Transverse colon (tissue), 4 donors: Measurements from ENCODE around the gene HIP1. TPM values are rescaled to one million over a fixed set of nuclear protein-coding genes. Genes with fewer than 3 reads are reported as not detected.
"Not testable (repeated sequence)": the region's sequence is repeated elsewhere in the genome, so short reads cannot be mapped to it uniquely, and the experiment has no call there.

Experiments used
- DNase-seq: peaks from one replicate; pipeline ENCODE4 v3.0.0-alpha.2; 2019
- H3K27ac ChIP-seq, 4 donors: fragments of 200-600 bp; sonication (generic); 2 replicates each; pipeline ENCODE4 v1.5.1; 2016 to 2018; ENCODE audit warnings: inconsistent platforms in 4 of 4
- H3K27me3 ChIP-seq: fragments of 200-600 bp; sonication (generic); 2 replicates; pipeline ENCODE4 v1.5.1; 2017; ENCODE audit warnings: inconsistent platforms
- H3K36me3 ChIP-seq, 4 donors: fragments of 200-600 bp; sonication (generic); 2 replicates each; pipeline ENCODE4 v1.5.1; 2017 to 2019; ENCODE audit warnings: inconsistent platforms in 4 of 4
- H3K4me1 ChIP-seq, 4 donors: fragments of 200-600 bp; sonication (generic); 2 replicates each; pipeline ENCODE4 v1.5.1; 2017 to 2020; ENCODE audit warnings: inconsistent platforms in 4 of 4
- H3K4me3 ChIP-seq, 4 donors: fragments of 200-600 bp; sonication (generic); 1 replicate in 1 of 4; 2 replicates in 3 of 4; pipeline versions ENCODE4 v1.5.1 to v1.6.1; 2017 to 2019; ENCODE audit warnings: inconsistent platforms in 4 of 4
- H3K9me3 ChIP-seq, 2 donors: fragments of 200-600 bp; sonication (generic); 2 replicates each; pipeline ENCODE4 v1.5.1; 2017 to 2019; ENCODE audit warnings: inconsistent platforms in 2 of 2
- EP300 ChIP-seq: sonication (generic); formaldehyde crosslinking; IDR thresholded peaks from one replicate; pipeline ENCODE4 v1.6.1; 2017; ENCODE audit warnings: antibody characterized with exemption, low read depth
- POLR2A ChIP-seq: fragments of 450-650 bp; IDR thresholded peaks from one replicate; pipeline ENCODE4 v1.6.1; 2016; ENCODE audit warnings: antibody characterized with exemption, mild to moderate bottlenecking, moderate library complexity
- POLR2AphosphoS5 ChIP-seq, 3 donors: sonication (generic); formaldehyde crosslinking; IDR thresholded peaks; one replicate each; pipeline ENCODE4 v1.6.1; 2016; ENCODE audit warnings: antibody characterized with exemption in 3 of 3
- WGBS, 2 donors: methylation state at CpG; one replicate each; pipeline ENCODE4 v1.1.5; 2018; ENCODE audit warnings: low coverage in 1 of 2; 5-methylcytosine and 5-hydroxymethylcytosine counted together
- in situ Hi-C, 4 donors: fragments of 200-750 bp; cut with MboI; loops; one replicate each; pipeline versions ENCODE4 v1.15.0 to v1.15.1; 2017; ENCODE audit warnings: low sequenced_read_pairs in 3 of 4, low pct_ligation_motif_present in 1 of 4, low pct_unique_long_range_greater_than_20kb in 1 of 4
- intact Hi-C: fragments of 100-400 bp; cut with DNase I; formaldehyde crosslinking; loops from one replicate; pipeline ENCODE4 v1.15.1; 2023; ENCODE audit warnings: low total_unique reads
- total RNA-seq, 4 donors: library from RNA; depleted of rRNA; stranded (reverse); fragments of >200 nt; gene quantifications; one replicate each; pipeline ENCODE4 v1.1.0, GENCODE V29; 2016
- TF ChIP-seq, protein P1 (sequence below), 5 experiments: fragments of 200-600 bp in 3 of 5; fragments of 450-650 bp in 2 of 5; sonication (generic) in 3 of 5; IDR thresholded peaks; 1 replicate in 2 of 5; 2 replicates in 3 of 5; pipeline ENCODE4 v1.5.1; 2016 to 2017; ENCODE audit warnings: antibody characterized with exemption in 5 of 5, inconsistent platforms in 3 of 5, mild to moderate bottlenecking in 2 of 5, moderate library complexity in 1 of 5

The HIP1 gene
- total RNA-seq = 10 to 100 TPM in 1 of 4 donors, 1 to 10 TPM in 3; 3.7 to 20.1 (median 4.7) TPM

DNA sequence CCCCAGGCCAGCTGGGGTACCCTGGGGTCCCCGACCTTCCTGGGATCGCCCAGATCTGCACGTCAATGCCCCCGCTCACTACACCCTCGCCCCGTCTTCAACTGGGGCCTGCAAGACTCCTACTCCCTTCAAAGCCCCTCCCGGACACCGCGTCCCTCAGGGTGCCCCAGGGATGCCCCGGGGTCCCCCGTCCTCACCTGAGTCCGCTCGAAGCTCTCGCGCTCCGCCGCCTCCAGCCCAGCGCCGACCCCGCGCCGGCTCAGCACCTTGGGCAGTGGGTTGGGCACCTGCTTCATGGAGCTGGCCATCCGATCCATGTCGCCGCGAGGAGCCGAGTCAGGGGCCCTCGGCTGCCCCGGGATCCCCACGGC, at the start of gene HIP1:
Gene HIP1 (minus strand): TSS at position 338 of the 371 bp plus-strand sequence. CDS start 21 bp downstream, at position 317.
- in situ Hi-C loops = no loop called here
- Histone ChIP-seq H3K27ac (peak within 1 kb of the TSS; percentile 89 to 94 (median 93)), H3K9me3 (no peaks in the 10 kb centered on the region), H3K36me3 (no peaks in the 10 kb centered on the region), H3K4me1 (peaks cover 0 to 27% (median 21%) of the 10 kb centered on the region in 4 donors), H3K4me3 (peak within 1 kb of the TSS; percentile 60 to 95 (median 86)), H3K27me3 (no peaks in the 10 kb centered on the region)
- 0% methylated on average over 20 of the region's 30 CpGs; no CpG with 5 or more reads in 1 of the 2 donors for WGBS, 2 donors
- intact Hi-C loops = no loop called here
- no peak for DNase-seq
- TF ChIP-seq POLR2AphosphoS5 (IDR thresholded peaks at IDR 0.05) (no peak), POLR2A (no peak), EP300 (no peak)
- TF ChIP-seq, protein P1, sequence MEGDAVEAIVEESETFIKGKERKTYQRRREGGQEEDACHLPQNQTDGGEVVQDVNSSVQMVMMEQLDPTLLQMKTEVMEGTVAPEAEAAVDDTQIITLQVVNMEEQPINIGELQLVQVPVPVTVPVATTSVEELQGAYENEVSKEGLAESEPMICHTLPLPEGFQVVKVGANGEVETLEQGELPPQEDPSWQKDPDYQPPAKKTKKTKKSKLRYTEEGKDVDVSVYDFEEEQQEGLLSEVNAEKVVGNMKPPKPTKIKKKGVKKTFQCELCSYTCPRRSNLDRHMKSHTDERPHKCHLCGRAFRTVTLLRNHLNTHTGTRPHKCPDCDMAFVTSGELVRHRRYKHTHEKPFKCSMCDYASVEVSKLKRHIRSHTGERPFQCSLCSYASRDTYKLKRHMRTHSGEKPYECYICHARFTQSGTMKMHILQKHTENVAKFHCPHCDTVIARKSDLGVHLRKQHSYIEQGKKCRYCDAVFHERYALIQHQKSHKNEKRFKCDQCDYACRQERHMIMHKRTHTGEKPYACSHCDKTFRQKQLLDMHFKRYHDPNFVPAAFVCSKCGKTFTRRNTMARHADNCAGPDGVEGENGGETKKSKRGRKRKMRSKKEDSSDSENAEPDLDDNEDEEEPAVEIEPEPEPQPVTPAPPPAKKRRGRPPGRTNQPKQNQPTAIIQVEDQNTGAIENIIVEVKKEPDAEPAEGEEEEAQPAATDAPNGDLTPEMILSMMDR (IDR thresholded peaks at IDR 0.05) = no peak

DNA sequence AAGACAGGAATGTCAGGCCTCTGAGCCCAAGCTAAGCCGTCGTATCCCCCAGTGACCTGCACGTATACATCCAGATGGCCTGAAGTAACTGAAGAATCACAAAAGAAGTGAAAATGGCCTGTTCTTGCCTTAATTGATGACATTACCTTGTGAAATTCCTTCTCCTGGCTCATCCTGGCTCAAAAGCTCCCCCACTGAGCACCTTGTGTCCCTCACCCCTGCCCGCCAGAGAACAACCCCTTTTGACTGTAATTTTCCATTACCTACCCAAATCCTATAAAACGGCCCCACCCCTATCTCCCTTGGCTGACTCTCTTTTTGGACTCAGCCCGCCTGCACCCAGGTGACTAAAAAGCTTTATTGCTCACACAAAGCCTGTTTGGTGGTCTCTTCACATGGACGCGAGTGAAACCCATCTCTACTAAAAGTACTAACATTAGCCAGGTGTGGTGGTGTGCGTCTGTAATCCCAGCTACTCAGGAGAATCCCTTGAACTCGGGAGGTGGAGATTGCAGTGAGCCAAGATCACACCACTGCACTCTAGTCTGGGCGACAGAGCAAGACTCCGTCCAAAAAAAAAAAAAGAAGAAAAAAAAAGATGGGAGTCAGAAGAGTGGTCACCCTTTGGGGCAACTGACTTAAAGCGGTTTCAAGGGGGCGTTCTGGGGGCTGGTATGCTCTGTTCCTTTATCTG, 49.6 kb upstream of the HIP1 start:
- intact Hi-C loops, H3K9me3 ChIP-seq, in situ Hi-C loops, H3K36me3 ChIP-seq, H3K27me3 ChIP-seq, H3K4me3 ChIP-seq, DNase-seq, H3K27ac ChIP-seq: not testable (repeated sequence)
- H3K4me1 ChIP-seq = peaks cover 0 to 16% (median 11%) of the 10 kb centered on the region in 4 donors
- 60 to 75% methylated on average over 8 to 14 of the region's 14 CpGs for WGBS, 2 donors

DNA sequence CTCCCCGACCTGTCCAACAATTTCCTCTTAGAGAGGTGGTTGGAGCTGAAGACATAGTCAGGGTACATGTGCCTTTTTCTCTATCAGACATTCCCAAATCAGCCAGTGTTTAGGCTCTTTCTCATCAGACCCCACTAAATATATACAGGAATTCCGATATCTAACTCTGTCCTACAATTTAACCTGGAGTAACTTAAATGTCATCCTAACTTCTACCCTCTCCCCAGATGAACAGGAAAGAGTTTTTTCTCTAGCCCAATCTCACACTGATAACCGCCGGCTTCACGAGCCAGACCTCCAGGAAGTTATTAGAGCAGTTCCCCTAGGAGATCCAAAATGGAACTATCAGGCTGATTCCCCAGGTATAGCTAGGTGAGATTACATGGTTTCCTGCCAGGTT, 44.3 kb upstream of the HIP1 start:
- H3K4me1 ChIP-seq, H3K9me3 ChIP-seq, H3K36me3 ChIP-seq, in situ Hi-C loops, H3K4me3 ChIP-seq, DNase-seq, intact Hi-C loops, H3K27ac ChIP-seq, H3K27me3 ChIP-seq: not testable (repeated sequence)
- WGBS, 2 donors = 90 to 100% methylated on average over 2 to 5 of the region's 5 CpGs

DNA sequence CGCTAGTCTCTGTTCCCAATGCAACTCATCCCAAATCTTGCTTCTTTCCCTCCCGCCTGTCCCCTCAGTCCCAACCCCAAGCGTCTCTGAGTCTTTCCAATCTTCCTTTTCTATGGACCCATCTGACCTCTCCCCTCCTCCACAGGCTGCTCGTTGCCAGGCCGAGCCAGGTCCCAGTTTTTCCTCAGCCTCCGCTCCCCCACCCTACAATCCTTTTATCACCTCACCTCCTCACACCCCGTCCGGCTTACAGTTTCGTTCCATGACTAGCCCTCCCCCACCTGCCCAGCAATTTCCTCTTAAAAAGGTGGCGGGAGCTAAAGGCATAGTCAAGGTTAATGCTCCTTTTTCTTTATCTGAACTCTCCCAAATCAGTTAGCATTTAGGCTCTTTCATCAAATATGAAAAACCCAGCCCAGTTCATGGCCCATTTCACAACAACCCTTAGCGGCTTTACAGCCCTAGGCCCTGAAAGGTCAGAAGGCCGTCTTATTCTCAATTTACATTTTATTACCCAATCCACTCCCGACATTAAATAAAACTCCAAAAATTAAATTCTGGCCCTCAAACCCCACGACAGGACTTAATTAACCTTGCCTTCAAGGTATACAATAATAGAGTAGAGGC, 42.0 kb upstream of the HIP1 start:
- WGBS, 2 donors = 45 to 52% methylated on average over 8 to 14 of the region's 14 CpGs

DNA sequence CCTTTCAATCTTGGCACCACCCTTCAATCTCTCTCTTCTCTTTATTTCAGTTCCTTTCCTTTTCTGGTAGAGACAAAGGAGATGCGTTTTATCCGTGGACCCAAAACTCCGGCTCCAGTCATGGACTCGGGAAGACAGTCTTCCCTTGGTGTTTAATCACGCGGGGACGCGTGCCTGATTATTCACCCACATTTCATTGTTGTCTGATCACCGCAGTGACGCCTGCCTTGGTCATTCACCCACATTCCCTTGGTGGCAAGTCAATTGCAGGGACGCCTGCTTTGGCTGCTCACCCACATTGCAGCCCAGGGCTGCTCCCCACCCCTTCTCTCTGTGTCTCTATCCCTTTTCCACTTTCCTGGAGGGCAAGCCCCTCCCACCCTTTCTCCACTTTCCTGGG, 40.8 kb upstream of the HIP1 start:
- H3K27me3 ChIP-seq, H3K4me1 ChIP-seq, H3K36me3 ChIP-seq, H3K4me3 ChIP-seq, DNase-seq, H3K27ac ChIP-seq, H3K9me3 ChIP-seq, in situ Hi-C loops, intact Hi-C loops: not testable (repeated sequence)
- WGBS, 2 donors = 86 to 88% methylated on average over 3 to 11 of the region's 11 CpGs

More for the DNA sequence above, 42.0 kb upstream of the HIP1 start:
- H3K4me1 ChIP-seq, H3K4me3 ChIP-seq, H3K27me3 ChIP-seq, H3K36me3 ChIP-seq, in situ Hi-C loops, H3K27ac ChIP-seq, intact Hi-C loops, H3K9me3 ChIP-seq: not testable (repeated sequence)
- peak; percentile 35 for DNase-seq

DNA sequence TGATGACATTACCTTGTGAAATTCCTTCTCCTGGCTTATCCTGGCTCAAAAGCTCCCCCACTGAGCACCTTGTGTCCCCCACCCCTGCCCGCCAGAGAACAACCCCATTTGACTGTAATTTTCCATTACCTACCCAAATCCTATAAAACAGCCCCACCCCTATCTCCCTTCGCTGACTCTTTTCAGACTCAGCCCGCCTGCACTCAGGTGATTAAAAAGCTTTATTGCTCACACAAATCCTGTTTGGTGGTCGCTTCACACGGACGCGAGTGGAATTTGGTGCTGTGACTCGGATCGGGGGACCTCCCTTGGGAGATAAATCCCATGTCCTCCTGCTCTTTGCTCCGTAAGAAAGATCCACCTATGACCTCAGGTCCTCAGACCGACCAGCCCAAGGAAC, 40.3 kb upstream of the HIP1 start:
- in situ Hi-C loops, intact Hi-C loops, H3K4me3 ChIP-seq, H3K36me3 ChIP-seq, H3K27me3 ChIP-seq, H3K9me3 ChIP-seq, H3K4me1 ChIP-seq, H3K27ac ChIP-seq, DNase-seq: not testable (repeated sequence)
- 57 to 73% methylated on average over 3 to 11 of the region's 11 CpGs for WGBS, 2 donors
